IPS-11a (cell line): Measurements from ENCODE around the gene EYA4.

ENCODE experiments used
- H3K4me3 ChIP-seq: one replicate; pipeline ENCODE4 v1.5.1; 2013; ENCODE audit warnings: low read depth, low read length, control low read depth

The EYA4 gene

GRCh38 chr6:133502441-133503335, 261.5 kb downstream of the EYA4 start:
- no peak overlapping the region for H3K4me3 ChIP-seq

- no peak overlapping the region for H3K4me3 ChIP-seq
Observed at GRCh38 chr6:133503336-133503729, 262.2 kb downstream of the EYA4 start.

- no peak overlapping the region for H3K4me3 ChIP-seq
Observed at GRCh38 chr6:133504158-133504557, 263.0 kb downstream of the EYA4 start.

GRCh38 chr6:133504761-133505160, 263.6 kb downstream of the EYA4 start:
- H3K4me3 ChIP-seq: no peak overlapping the region

GRCh38 chr6:133505681-133506080, 264.5 kb downstream of the EYA4 start:
- no peak overlapping the region for H3K4me3 ChIP-seq

- no peak overlapping the region for H3K4me3 ChIP-seq
Observed at GRCh38 chr6:133512410-133513016, 271.4 kb downstream of the EYA4 start.

GRCh38 chr6:133523816-133524215, 282.7 kb downstream of the EYA4 start:
- H3K4me3 ChIP-seq: no peak overlapping the region

GRCh38 chr6:133526436-133526835, 285.3 kb downstream of the EYA4 start:
- H3K4me3 ChIP-seq: no peak overlapping the region

- H3K4me3 ChIP-seq: no peak overlapping the region
Observed at GRCh38 chr6:133528566-133528965, 287.4 kb downstream of the EYA4 start.

GRCh38 chr6:133532908-133533307, 291.8 kb downstream of the EYA4 start:
- H3K4me3 ChIP-seq: no peak overlapping the region

GRCh38 chr6:133539502-133540259, 298.5 kb downstream of the EYA4 start:
- no peak overlapping the region for H3K4me3 ChIP-seq

GRCh38 chr6:133540361-133540760, 299.2 kb downstream of the EYA4 start:
- no peak overlapping the region for H3K4me3 ChIP-seq

GRCh38 chr6:133541040-133541439, 299.9 kb downstream of the EYA4 start:
- H3K4me3 ChIP-seq: no peak overlapping the region

- no peak overlapping the region for H3K4me3 ChIP-seq
Observed at GRCh38 chr6:133542056-133542821, 301.1 kb downstream of the EYA4 start.

- no peak overlapping the region for H3K4me3 ChIP-seq
Observed at GRCh38 chr6:133544419-133544818, 303.3 kb downstream of the EYA4 start.

GRCh38 chr6:133546098-133546497, 304.9 kb downstream of the EYA4 start:
- no peak overlapping the region for H3K4me3 ChIP-seq

- no peak overlapping the region for H3K4me3 ChIP-seq
Observed at GRCh38 chr6:133547136-133547535, 306.0 kb downstream of the EYA4 start.

GRCh38 chr6:133548423-133549159, 307.4 kb downstream of the EYA4 start:
- no peak overlapping the region for H3K4me3 ChIP-seq

GRCh38 chr6:133549371-133549801, 308.2 kb downstream of the EYA4 start:
- no peak overlapping the region for H3K4me3 ChIP-seq

- no peak overlapping the region for H3K4me3 ChIP-seq
Observed at GRCh38 chr6:133550026-133550425, 308.9 kb downstream of the EYA4 start.
